Measurements from ENCODE around the gene RARB.

RARB gene

GRCh38 chr3:25478964-25479726, 51.1 kb downstream of the RARB start:
- TF ChIP-seq CREB5 (CRISPR knock-in tag; IDR thresholded peaks at IDR 0.05; ENCODE audit: low read depth), result no peak
- TF ChIP-seq ZNF8 (CRISPR knock-in tag; IDR thresholded peaks at IDR 0.05), result no peak
- peak; percentile 65 for ATAC-seq

- ATAC-seq, result peak; percentile 18
- TF ChIP-seq GLIS3 (CRISPR knock-in tag; IDR thresholded peaks at IDR 0.05), result no peak
- TF ChIP-seq ZNF565 (CRISPR knock-in tag; conservative IDR thresholded peaks at IDR 0.05; ENCODE audit: low read depth), result no peak
Observed at GRCh38 chr3:25479727-25480010, 51.6 kb downstream of the RARB start.

- TF ChIP-seq TOX (CRISPR knock-in tag; IDR thresholded peaks at IDR 0.05; ENCODE audit: borderline replicate concordance) (no peak), GLIS3 (CRISPR knock-in tag; IDR thresholded peaks at IDR 0.05) (no peak), CSDC2 (CRISPR knock-in tag; IDR thresholded peaks at IDR 0.05) (no peak), ISL1 (CRISPR knock-in tag; IDR thresholded peaks at IDR 0.05) (no peak), ZC3H10 (CRISPR knock-in tag; IDR thresholded peaks at IDR 0.05) (no peak), BACH2 (CRISPR knock-in tag; IDR thresholded peaks at IDR 0.05; ENCODE audit: borderline replicate concordance) (no peak), CSRNP3 (CRISPR knock-in tag; IDR thresholded peaks at IDR 0.05) (no peak), RARB (CRISPR knock-in tag; IDR thresholded peaks at IDR 0.05) (no peak), OSR1 (CRISPR knock-in tag; IDR thresholded peaks at IDR 0.05) (no peak), SNAI2 (CRISPR knock-in tag; IDR thresholded peaks at IDR 0.05) (no peak)
- ATAC-seq, result no peak
Observed at GRCh38 chr3:25480811-25481210, 52.7 kb downstream of the RARB start.

- ATAC-seq, result peak; percentile 18; the same call in 1 of the 3 replicates
- TF ChIP-seq ZNF8 (CRISPR knock-in tag; IDR thresholded peaks at IDR 0.05), result no peak
- TF ChIP-seq BACH2 (CRISPR knock-in tag; IDR thresholded peaks at IDR 0.05; ENCODE audit: borderline replicate concordance), result no peak
- TF ChIP-seq CREB5 (CRISPR knock-in tag; IDR thresholded peaks at IDR 0.05; ENCODE audit: low read depth), result no peak
- no peak for TF ChIP-seq CSDC2 (CRISPR knock-in tag; IDR thresholded peaks at IDR 0.05)
- no peak for TF ChIP-seq ZC3H10 (CRISPR knock-in tag; IDR thresholded peaks at IDR 0.05)
- no peak for TF ChIP-seq TOX (CRISPR knock-in tag; IDR thresholded peaks at IDR 0.05; ENCODE audit: borderline replicate concordance)
- TF ChIP-seq TCF4 (CRISPR knock-in tag; IDR thresholded peaks at IDR 0.05; ENCODE audit: borderline replicate concordance), result no peak
- no peak for TF ChIP-seq ZFP30 (CRISPR knock-in tag; IDR thresholded peaks at IDR 0.05)
- no peak for TF ChIP-seq ZNF565 (CRISPR knock-in tag; conservative IDR thresholded peaks at IDR 0.05; ENCODE audit: low read depth)
- no peak for TF ChIP-seq RARB (CRISPR knock-in tag; IDR thresholded peaks at IDR 0.05)
- TF ChIP-seq PATZ1 (CRISPR knock-in tag; IDR thresholded peaks at IDR 0.05; ENCODE audit: borderline replicate concordance), result no peak
- TF ChIP-seq CSRNP3 (CRISPR knock-in tag; IDR thresholded peaks at IDR 0.05), result no peak
- TF ChIP-seq ZNF70 (CRISPR knock-in tag; IDR thresholded peaks at IDR 0.05), result no peak
- no peak for TF ChIP-seq PPARA (CRISPR knock-in tag; IDR thresholded peaks at IDR 0.05; ENCODE audit: borderline replicate concordance)
- no peak for TF ChIP-seq ARNTL (CRISPR knock-in tag; IDR thresholded peaks at IDR 0.05; ENCODE audit: borderline replicate concordance, low read depth)
- TF ChIP-seq TSHZ2 (CRISPR knock-in tag; IDR thresholded peaks at IDR 0.05), result no peak
- no peak for TF ChIP-seq POU6F1 (CRISPR knock-in tag; IDR thresholded peaks at IDR 0.05; ENCODE audit: borderline replicate concordance, low read depth)
- TF ChIP-seq ESRRG (CRISPR knock-in tag; IDR thresholded peaks at IDR 0.05), result no peak
Observed at GRCh38 chr3:25481386-25481785, 53.3 kb downstream of the RARB start.

Measured in SK-N-SH treated with all-trans-retinoic acid at 6 μM for 48 hours (cell line).